Metanephros (tissue), 2 donors: Measurements from ENCODE around the gene THSD7B. TPM values are rescaled to one million over a fixed set of nuclear protein-coding genes. Genes with fewer than 3 reads are reported as not detected.

Experiments
- small RNA-seq: library from RNA; depleted of rRNA; stranded (forward); fragments of <200 nt; gene quantifications from one replicate; pipeline ENCODE3, GENCODE V24; 2014; ENCODE audit warnings: low replicate concordance
- total RNA-seq: library from RNA; depleted of rRNA; stranded (reverse); fragments of >200 nt; gene quantifications from one replicate; pipeline ENCODE4 v1.2.3, GENCODE V29; 2014

The THSD7B gene
- 6.5 TPM for total RNA-seq

GRCh38 chr2:136765256-136766072 lies at the start of gene THSD7B:
Gene THSD7B (plus strand): TSS chr2:136765545. CDS start chr2:136882179, 116,634 bp downstream.

Small RNA genes lying within 50 kb of the gene (small RNA-seq; reads per million reads assigned to genes)
- not detected for gene RF00019
- gene RNA5SP105: not detected
